Pons (tissue), 1 donor: ENCODE data around the gene MMP28.

Experiments
- DNase-seq: peaks from one replicate; pipeline ENCODE4 v3.0.0-alpha.2; 2016; ENCODE audit warnings: low spot score

MMP28 gene

DNA sequence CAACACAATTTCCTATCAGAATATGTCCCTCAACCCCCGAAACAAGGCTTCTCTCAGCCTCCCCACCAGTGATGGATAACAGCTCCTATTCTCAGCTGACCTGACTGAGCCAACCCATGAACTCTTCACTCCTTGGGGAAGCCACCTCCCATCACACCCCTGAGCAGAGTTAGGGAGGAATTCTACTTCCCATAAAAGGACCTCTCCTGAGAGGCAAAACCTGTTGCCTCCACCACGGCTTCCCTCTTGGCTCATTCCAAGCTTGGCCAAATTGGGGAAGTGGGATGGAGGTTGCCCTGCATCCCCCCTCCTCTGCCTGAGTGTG lies 69.7 kb downstream of the MMP28 start:
- DNase-seq = no peak

DNA sequence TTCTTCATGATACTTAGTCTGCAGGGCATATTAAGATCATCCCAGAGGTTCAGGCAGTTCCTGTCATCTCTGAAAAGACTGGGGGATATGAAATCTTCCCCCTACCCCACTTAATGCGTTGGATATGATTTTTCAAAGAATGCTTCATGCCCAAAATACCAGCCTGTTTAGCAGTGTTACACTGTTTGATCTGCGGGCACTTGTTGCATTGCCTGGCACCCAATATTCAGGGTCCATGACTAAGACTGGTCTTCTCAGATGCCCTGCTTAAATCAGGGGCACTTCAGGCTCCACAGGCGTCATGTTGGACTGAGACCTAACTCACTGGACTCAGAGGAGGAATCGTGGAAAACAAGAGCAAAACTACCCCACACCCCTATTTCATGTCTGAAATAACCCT lies 70.4 kb downstream of the MMP28 start:
- no peak for DNase-seq

DNA sequence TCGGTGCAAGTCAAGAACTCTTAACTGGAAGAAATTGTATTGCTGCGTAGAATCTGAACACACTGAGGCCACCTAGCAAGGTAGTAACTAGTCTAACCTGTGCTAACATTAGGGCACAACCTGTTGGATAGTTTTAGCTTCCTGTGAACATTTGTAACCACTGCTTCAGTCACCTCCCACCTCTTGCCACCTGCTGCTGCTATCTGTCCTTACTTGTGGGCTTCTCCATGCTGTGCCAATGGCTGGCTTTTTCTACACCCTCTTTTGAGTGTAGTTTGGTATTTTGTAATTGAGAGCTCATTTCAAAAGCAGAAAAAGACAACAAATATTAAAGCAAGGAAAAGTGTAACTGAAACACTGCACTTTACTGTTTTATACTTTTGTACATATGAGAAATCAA lies 71.7 kb downstream of the MMP28 start:
- DNase-seq = no peak

DNA sequence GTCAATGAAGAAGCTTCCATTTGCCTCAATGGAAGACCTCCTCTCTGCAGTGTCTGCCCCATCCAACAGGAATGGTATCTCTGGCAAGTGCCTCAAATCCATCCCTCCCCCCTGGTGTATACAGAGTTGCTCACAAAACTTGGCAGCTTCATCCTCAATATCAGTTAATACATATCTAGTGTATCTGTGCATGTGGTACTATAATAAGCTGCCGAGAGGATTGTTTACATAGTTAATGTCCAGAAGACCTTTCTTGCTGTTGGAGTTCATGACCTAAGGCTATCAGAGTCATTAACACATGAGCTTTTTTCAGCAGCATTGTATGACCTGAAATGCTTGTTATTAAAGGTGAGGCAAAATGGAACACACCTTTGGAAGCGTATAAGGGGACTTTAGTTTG lies 78.0 kb downstream of the MMP28 start:
- no peak for DNase-seq

DNA sequence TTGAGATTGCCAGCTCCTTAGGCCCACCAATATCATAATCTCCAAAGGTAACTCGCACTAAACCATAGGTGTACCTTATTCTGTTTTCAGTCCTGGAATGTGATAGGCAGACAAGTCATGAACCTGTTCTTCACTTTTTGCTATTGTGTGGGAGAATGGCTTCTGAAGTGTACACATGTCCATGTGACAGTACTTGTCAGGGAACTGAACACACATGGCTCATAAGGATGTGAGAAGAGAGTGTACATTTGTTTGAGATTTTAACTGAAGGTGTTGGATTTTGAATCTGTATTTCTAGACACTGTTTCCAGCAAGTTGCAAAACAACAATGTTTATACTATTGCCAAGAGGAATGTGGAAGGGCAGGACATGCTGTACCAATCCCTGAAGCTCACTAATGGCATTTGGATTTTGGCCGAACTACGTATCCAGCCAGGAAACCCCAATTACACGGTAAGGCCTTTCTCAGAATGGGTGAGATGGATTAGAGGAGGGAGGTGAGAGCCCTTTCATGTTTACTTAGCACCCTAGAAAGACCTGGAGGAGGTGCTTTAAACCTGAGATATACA lies 78.5 kb downstream of the MMP28 start:
- no peak for DNase-seq

DNA sequence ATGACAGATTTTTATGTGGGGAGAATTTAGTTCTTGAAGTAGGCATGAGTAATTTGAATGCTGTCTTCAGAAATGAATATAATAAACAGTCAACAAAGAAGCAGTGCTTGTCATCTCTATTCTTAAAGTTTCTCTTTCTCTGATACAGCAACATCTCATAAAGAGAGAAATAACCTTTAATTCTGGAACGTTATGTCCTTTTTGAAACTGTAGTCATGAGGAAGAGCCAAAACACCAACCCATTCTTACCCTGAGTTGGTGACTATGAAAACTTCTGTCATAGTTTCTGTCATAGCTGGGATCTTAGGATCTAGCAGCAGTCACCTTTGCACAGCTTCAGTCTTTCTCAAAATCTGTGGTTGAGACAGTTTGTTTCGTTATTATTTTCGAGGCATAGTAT lies 79.3 kb downstream of the MMP28 start:
- DNase-seq = no peak
